Measurements from ENCODE around the gene ERICH6.

Gene ERICH6

DNA sequence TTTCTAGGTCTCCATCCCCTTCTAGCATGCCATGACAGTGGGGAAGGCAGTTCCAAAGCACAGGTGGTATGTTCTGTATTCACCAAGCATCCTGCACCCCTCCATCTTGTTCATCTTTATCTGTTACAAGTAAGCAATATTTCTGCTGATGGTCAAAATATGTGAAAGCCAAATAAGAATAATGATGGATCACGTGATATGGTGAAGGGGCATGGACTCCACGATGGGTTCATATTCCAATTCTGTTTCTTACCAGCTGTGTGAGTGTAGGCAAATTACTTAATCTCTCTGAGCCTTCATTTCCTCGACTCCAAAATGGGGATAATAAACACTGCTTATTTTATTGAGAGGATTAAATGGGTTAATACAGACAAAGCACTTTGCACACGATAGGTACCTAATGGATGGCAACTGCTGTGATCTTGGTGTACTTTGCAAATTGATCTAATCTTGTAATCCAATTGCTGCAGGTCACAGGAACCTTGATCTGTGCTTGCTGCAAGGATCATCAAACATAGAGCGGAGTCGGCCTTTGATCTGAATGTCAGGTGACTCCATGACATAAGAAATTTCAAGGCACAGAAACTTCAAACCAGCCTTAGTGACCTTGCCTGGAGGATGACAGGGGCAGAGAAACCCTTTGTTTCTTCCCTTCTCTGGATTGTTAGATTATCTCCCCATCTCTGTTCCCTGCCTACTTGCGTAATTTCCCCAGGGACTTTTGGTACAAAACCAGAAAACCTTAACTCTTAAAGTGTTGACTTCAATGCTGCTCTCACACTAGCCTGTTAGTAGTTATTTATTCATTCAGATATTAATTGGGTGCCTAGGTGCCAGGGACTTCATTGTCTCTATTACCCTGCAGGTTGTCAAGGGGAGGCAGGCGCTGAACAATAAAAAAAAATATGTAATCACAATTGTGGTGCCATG lies 33.4 kb upstream of the ERICH6 start:
- no peak for DNase-seq (ENCODE audit: low read depth in 3 of 3)

DNA sequence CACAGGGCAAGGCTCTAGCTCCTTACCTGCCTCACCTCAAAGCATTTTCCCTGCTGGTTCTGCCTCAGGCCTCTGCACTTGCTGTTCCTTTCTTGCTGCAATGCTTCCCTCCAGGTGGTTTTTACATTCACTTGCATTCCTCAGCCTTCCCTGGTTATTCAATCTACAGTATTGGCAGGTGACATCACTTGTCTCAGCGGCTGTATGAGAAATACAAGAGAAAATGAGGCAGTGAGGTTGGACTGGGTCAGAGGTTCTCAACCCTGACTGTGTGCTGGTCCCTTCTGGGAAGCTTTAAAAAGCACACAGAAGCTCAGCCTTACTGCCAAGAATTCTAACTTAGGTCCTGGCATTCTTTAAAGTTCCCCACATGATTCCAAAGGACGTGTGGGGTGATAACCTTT lies 32.6 kb upstream of the ERICH6 start:
- DNase-seq (ENCODE audit: low read depth in 3 of 3): no peak

DNA sequence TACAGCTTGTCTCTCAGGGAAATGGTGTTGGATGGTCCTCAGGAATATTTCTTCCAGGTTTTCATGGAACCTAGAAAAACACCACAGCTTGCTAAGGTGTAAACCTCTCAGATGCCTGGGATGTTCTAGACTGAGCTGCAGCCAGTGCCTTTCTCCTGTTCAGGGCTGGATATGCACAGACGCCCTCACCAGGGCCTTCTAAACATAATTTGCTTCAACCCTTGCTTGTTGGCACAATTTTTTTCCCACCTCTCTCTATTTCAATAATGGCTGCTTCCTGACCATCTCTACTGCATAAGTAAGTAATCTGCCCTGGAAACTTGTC lies 31.0 kb upstream of the ERICH6 start:
- no peak for DNase-seq (ENCODE audit: low read depth in 3 of 3)

DNA sequence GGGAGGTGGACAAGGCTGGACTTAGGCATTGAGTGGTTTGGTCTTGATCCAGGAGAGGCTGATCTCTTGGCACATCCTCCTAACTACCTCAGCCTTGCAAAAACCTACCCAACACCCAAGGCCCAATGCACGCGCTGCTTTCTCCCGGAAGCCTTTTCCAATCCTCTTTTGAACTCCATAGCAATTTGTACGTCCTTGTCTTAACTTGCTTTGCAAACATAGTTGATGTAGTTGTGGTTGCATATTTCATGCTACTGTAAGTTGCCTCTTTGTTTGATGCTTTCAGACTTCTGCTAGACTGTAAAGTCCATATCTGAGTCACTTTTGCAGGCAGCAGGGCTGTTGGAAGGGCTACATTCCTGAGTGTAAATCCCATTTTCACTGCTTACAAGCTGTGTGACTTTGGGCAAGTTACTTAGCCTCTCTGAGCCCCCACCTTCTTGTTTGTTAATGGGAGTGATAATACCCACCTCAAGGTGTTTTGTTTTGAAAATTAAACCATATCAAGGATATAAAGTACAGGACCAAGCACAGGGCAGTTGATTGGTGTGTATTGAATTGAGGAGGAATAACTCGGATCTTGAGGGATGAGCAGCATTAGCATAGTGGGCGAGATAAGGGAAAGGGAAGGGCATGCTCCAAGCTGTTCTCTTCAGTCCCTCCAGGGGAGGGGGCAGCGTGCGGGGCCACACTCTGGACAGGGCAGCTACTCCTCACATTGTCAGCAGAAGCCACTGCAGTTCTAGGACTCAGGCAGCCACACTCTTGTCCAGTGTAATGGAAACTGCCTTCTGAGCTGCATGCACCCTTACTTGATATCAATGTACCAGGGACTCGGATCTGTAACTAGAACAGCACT lies 30.4 kb upstream of the ERICH6 start:
- DNase-seq (ENCODE audit: low read depth in 3 of 3): no peak

DNA sequence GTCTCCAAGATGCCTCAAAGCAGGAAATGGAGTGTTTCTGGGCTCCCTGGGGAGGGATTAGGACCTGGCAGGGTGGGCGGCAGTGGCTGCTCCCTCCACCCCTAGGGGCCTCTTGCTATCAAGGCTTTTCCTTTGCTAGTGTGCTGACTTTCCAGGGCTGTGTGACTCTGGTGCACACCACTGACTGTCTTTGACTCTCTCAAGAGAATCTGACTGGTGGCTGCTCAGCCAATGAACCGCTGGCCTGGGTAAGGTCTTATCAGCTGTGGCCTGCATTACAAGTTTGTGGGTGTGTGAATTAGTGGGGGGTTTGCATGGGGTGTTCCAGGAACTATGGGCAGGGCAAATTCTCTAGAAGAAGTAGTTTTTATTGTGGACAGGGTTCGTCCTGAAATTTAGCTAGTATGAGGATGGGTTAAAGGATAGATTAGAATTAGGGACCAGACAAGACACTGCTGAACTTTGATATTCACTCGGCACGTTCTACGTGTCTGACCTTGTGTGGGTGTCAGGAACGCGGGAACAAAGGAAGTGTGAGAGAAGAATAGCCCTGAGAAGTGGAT lies 29.7 kb upstream of the ERICH6 start:
- no peak for DNase-seq (ENCODE audit: low read depth in 3 of 3)

DNA sequence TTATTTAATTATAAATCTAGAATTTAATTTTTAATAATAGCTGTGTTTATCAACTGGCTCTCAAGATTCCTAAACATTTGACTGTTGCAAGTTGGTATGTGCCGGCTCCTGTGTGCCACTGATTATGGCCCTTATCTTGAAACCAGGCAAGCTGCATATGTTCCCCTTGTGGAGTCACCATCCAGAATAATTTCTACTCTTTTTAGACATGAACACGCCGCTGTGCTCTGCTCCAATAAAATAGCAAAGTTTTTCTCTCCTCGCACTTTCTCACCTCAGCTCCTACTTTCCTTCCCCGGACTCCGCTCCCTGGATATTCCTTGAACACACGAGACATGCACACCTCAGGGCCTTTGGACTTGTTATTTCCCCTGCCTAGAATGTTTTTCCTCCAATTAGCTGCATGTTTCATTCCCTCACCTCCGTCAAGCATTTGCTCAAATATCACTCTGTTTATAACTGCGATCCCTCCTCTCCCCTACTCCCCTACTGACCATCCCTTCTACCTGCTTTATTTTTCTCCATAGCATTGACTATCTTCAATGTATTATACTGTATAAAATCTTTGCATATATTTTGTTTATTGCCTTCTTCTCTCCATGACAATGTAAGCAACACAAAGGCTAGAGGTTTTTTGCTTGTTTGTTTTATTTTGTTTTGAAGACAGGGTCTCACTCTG lies 26.1 kb upstream of the ERICH6 start:
- no peak for DNase-seq (ENCODE audit: low read depth in 3 of 3)

DNA sequence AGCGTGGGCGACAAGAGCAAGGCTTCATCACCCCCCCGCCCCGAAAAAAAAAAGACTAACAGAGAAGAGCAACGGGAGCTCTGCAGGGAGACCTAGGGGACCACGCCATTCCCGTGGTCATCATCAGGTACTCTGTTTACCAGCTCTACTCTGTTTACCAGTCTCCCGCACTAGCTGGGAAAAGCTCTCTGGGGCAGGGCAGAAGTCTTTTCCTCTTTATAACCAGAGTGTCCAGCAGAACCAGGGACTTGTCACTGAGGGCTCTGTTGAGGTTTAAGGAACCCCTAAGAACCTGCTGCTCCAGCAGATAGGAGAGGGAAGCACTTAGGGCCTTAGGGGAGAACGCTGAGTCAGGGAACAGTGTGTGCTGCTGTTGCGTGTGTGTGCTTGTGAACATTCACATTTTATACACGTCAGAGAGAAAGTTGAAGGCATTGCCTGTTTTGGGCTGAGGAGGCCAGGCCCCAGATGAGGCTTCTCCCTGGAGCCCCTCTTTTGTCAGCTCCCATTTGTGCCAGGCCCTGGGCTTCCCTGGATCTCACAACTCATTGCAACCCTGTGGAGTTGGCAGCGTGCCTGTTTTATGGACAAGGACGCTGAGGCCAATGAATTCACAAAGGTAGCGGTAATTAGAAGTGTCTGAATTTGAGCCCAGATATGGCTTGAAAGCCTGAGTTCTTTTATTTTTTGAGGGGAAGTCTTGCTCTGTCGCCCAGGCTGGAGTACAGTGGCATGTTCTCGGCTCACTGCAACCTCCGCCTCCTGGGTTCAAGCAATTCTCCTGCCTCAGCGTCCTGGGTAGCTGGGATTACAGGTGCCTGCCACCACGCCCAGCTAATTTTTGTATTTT lies 24.2 kb upstream of the ERICH6 start:
- no peak for DNase-seq (ENCODE audit: low read depth in 3 of 3)

DNA sequence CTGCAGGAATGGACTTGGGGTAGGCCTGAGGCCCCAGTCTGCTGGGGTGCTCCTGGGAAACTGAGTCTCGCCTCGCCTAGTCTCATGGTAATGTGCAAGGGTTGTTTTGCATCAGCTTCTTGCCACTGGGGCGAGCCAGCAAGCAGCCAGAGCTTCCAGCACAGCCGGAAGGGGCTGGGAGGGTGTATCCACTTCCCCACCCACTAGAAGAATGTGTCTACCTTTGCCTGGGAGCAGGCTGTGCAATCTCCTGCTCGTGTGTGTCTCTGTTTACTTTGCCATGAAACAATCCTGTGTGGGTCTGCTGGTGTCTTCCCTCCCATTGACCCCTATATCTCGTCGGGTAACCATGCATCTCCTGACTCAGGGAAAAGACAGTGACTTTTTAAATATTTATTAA lies 21.8 kb upstream of the ERICH6 start:
- no peak for DNase-seq (ENCODE audit: low read depth in 3 of 3)

DNA sequence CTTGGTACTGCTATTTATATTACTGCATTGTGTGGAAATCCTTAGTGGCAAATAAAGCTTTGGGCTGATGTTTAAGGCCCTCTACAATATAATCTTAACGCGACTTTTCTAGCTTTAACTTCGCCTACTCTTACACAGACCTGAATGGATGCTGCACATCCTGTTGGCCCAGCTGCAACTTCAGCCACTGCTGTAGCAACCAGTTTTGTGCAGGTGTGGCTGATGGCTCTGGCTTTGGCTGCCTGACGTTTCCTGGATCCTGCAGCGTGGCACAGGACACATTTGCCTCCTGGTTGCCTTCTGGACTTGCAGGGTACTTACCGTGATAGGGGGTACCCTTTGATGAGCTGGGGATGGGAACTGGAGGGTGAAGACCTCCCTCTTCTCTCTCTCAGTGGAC lies 20.2 kb upstream of the ERICH6 start:
- DNase-seq (ENCODE audit: low read depth in 3 of 3): no peak

DNA sequence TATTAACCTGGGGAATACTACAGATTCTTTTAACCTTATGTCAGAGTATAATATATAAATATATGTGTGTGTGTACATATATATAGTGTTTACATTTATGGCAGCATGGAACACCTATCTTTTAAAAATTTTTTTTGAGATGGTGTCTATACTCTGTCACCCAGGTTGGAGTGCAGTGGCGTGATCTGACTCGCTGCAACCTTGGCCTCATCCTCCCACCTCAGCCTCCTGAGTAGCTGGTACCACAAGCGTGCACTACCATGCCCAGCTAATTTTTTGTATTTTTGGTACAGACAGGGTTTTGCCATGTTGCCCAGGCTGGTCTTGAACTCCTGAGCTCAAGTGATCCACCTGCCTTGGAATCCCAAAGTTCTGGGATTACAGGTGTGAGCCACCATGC lies 18.5 kb upstream of the ERICH6 start:
- DNase-seq (ENCODE audit: low read depth in 3 of 3): no peak

DNA sequence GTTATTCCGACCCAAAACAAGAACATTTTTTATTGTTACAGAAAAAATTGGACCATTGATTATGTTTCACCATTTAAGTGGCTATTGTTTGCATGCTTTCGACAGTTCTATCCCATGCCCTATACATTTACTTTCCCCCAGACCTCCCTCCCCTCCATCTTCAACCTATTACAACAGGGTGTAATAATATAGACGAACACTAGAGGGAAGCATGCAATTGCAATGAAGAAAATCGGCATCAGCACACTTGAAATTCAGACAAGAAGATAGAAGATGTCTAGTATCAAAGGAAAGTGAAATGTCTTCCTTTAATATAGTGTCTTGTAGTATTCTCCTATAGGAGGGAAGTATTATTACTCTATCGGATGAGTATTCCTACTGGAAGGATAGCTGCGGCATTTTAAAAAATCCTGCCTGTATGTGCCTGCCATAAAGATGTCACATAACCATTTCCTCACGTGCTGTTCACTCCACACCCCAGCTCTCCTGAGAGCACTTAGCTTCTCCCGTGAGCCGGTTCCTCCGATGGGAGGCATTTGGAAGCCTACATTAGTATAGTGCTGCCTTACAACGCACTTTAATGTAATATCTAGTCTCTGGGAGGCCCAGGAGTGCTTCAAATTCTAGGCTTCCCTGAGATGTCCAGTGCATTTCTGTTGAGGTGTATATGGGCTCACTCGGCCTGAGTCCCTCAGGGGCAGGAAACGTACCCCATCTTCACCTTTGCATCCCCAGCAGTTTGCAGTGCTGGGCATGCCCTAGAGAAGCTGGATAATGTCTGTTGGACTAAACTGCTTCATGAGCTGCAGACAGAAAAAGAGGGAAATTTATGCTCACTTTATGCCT lies 17.8 kb upstream of the ERICH6 start:
- no peak for DNase-seq (ENCODE audit: low read depth in 3 of 3)

DNA sequence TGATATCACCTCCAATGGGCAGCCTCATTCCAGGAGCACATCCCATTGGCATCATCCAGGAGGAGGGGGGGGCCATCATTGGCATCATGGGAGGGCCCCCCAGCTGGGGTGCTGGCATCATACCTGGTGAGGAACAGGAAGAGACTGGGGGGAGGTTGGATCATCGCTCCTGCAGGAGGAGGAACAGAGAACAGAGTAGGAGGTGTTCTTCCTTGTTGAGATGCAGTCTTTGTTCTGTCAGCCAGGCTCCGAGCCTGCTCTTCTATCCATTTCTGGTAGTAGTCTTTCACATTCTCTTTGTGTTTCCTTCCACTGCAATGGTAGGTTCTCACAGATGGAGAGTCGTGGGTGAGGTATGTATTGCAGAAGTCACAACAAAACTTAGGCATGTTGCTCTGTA lies 16.7 kb upstream of the ERICH6 start:
- DNase-seq (ENCODE audit: low read depth in 3 of 3): no peak

DNA sequence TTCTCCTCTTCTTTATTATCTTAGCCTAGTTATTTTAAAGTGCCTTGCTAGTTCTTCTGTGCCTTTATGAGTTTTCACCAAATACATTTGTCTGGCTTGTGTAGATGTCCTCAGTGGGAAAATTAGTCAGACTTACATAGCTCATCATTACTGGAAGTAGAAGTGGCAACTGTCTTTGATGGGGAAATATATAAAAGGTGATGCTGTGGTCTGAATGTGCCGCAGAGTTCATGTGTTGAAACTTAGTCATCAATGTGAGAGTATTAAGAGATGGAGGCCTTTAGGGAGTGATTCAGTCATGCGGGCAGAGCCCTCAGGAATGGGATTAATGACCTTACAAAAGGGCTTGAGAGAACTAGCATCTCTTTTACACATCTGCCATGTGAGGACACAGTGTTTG lies 6.4 kb upstream of the ERICH6 start:
- DNase-seq (ENCODE audit: low read depth in 3 of 3): no peak

DNA sequence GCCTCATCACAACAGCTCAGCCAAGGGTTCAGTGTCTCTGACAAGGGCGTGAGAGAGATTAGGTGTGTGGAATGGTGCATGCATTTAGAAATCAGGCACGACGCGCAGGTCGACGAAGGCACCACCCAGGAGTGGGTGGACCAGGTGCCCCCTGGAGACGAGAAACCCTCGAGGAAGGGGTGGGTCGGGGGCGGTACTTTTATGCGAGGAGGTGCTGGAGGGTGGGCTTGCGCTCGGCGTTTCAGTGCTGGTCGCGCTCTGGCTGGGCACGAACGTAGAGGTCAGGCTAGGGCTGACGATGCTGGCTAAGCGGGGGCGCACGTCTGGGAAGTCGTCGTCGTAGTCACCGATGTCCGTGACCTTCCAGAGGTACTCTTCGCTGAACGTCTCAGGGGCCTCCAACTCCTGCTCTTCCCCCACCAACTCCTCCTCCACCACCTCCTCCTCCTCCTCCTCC lies 393 bp downstream of the ERICH6 start:
- no peak for DNase-seq (ENCODE audit: low read depth in 3 of 3)

DNA sequence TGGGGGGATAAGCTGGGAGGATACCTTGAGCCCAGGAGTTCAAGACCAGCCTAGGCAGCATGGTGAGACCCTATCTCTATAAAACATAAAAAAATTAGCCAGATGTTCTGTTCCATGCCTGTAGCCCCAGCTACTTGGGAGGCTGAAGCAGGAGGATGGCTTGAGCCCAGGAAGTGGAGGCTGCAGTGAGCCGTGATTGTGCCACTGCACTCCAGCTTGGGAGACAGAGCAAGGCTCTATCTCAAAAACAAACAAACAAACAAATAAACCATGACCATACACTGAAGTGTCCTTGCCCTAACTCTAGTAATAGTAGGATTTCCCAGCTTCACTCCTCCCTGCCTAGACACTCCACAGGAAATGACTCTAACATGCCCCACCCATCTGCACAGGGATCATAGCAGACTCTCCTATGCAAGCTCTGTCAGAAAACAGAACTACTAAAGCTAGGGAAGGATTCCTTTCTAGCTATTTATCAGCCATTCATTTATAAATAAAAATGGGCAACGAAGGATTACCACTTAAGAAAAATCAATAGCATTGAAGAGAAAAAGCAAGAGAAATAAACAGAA lies 4.6 kb downstream of the ERICH6 start:
- no peak for DNase-seq (ENCODE audit: low read depth in 3 of 3)

DNA sequence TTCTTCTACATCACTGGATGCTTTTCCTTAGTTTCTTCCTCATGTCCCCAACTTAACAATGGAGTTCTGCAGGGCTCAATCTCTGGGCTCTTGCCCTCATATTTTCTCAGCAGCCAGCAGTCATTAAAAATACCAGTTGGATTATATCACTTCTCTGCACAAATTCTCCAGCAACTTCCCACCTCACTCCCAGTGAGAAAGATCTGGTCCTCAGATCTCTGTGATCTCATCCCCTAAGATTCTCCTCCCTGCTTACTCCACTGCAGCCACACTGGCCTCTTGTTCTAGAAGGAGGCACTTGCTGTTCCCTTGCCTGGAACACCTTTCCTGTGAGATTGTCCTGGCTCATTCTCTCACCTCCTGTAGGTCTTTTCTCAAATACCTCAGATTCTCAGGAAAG lies 6.1 kb downstream of the ERICH6 start:
- no peak for DNase-seq (ENCODE audit: low read depth in 3 of 3)

DNA sequence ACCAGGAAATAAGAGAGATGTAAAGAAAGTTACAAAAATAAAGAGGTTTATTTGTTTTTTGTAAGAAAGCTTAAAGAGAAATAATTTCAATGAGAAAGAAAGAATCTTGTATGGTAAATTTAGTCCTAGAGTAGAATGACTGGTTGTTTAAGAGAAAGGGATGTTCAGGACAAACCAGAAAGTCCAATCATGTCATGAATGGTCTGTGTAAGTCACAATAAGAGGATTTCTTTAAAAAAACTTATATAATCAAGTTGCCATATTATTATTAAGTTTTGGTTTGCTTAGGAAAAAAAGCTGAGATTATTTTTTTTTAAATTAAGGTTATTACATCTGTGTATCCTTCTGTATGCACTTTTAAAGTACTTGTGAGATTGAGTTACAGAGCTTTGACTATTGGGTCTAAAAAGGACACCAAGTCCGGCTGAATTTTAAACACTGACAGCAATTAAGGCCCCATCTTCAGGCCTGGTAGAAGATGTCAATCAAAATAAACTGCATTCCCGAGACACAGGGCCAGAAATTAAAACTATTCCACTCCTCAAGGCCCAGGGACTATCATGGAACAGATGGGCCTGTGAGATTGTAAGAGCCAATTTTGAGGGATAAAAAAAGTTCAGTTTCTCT lies 12.2 kb downstream of the ERICH6 start:
- DNase-seq (ENCODE audit: low read depth in 3 of 3): no peak

DNA sequence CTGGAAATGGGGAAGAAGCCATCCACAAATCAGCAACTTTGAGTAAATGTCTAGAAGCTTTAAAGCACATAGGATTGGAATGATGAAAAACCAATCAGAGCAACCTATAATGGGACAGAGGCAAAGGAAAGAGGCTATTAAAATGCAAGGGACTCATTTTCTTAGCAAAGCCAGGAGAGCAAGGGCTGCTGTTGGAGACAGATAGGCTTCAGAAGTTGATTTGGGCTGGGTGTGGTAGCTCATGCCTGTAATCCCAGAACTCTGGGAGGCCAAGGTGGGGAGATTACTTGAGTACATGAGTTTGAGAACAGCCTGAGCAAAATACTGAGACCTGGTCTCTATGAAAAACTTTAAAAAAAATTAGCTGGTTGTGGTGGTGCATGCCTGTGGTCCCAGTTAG lies 16.1 kb downstream of the ERICH6 start:
- DNase-seq (ENCODE audit: low read depth in 3 of 3): no peak

DNA sequence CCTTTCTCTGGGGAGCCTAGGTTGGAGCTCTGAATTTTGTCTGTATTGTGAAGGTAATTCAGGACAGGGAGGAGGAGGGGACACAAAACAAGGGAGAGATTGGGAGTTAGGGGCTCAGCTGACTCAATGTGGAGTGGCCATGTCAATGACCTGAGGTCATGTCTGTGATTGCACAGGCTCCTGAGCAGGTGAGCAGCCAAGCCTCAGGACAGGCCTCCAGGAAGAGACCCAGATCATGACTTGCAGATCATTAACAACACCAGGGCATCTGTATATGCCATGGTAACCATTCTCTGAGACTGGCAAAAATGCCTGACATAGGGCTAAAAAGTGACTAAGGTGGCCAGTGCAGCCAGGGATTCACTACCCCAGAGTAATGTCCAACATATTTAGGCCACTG lies 20.9 kb downstream of the ERICH6 start:
- DNase-seq (ENCODE audit: low read depth in 3 of 3): no peak

Data from stimulated activated CD4-positive, alpha-beta T cell treated with anti-CD3 and anti-CD28 coated beads, TNF-alpha, amount 100 ng/mL, for 48 hours (primary cell).